Measurements from ENCODE around the gene G6PC3.

- TF ChIP-seq POLR2A (IDR thresholded peaks at IDR 0.05) = no peak
- TF ChIP-seq CTCF (IDR thresholded peaks at IDR 0.05) = no peak
These were observed 24.3 kb downstream of the G6PC3 start for GRCh38 chr17:44094701-44095387.

Data from esophagus squamous epithelium (tissue), 4 donors.